A549 (cell line): ENCODE data around the gene PFDN2.

Experiments
- CEBPB ChIP-seq, 2 experiments: fragments of >200 bp in 1 of 2; sonication (Bioruptor Twin) in 1 of 2; formaldehyde crosslinking in 1 of 2; IDR thresholded peaks; 2 replicates each; pipeline ENCODE4 v1.6.1; 2012 to 2016
- CHD2 ChIP-seq: fragments of 150-350 bp; IDR thresholded peaks from 2 replicates; pipeline ENCODE4 v1.6.1; 2014; ENCODE audit warnings: low read length; ENCODE audit not compliant: partially characterized antibody
- CTCF ChIP-seq: fragments of >200 bp; sonication (Bioruptor Twin); formaldehyde crosslinking; IDR thresholded peaks from 3 replicates; pipeline ENCODE4 v1.5.1; 2016
- ELK1 ChIP-seq: fragments of 150-350 bp; IDR thresholded peaks from 2 replicates; pipeline ENCODE4 v1.6.1; 2014; ENCODE audit warnings: low read depth, mild to moderate bottlenecking, low read length
- JUN ChIP-seq, 2 experiments: fragments of >200 bp; sonication (Bioruptor Twin); formaldehyde crosslinking; IDR thresholded peaks; 2 replicates in 1 of 2; 3 replicates in 1 of 2; pipeline ENCODE4 v1.6.1; 2016 to 2017
- JUNB ChIP-seq: fragments of >200 bp; sonication (Bioruptor Twin); formaldehyde crosslinking; IDR thresholded peaks from 2 replicates; pipeline ENCODE4 v1.6.1; 2016
- MAZ ChIP-seq: fragments of 150-350 bp; IDR thresholded peaks from 2 replicates; pipeline ENCODE4 v1.6.1; 2014; ENCODE audit warnings: antibody characterized with exemption, low read depth, low read length, borderline replicate concordance
- PHF8 ChIP-seq: fragments of 200-600 bp; sonication (generic); IDR thresholded peaks from 2 replicates; pipeline ENCODE4 v1.6.1; 2016; ENCODE audit warnings: low read depth, mild to moderate bottlenecking, antibody characterized with exemption, moderate library complexity, borderline replicate concordance
- POLR2A ChIP-seq: IDR thresholded peaks from 2 replicates; pipeline ENCODE4 v1.6.1; 2012; ENCODE audit warnings: mild to moderate bottlenecking, low read length
- SMC3 ChIP-seq: fragments of >200 bp; sonication (Bioruptor Twin); formaldehyde crosslinking; IDR thresholded peaks from 3 replicates; pipeline ENCODE4 v1.6.1; 2018; ENCODE audit warnings: inconsistent platforms

DNA sequence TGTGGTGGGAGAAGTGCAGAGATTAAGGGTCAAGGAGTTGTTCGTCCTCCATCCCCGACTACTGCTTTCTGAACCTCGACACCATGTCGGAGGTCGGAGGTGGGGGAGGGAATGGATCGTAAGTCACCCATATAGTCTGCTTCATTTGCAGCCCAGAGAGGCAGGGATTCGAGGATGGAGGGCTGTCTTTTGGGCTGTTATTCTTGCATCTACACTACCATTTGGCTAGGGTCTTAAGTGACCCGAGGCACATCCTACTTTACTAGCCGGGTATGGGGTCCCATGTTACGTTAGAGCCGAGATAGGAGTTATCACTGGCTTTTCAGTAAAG is 42.0 kb upstream of the PFDN2 start:
- TF ChIP-seq CTCF: no peak
- TF ChIP-seq MAZ: no peak
- TF ChIP-seq ELK1: no peak
- TF ChIP-seq POLR2A: no peak
- no peak for TF ChIP-seq SMC3
- TF ChIP-seq JUNB: no peak
- TF ChIP-seq JUN (IDR thresholded peaks at IDR 0.05): no peak
- TF ChIP-seq CHD2: no peak
- TF ChIP-seq PHF8: no peak
- TF ChIP-seq CEBPB (IDR thresholded peaks at IDR 0.05): no peak
